ENCODE measurements around the gene KANK4.

The KANK4 gene

GRCh38 chr1:62198069-62198780 is 121.0 kb downstream of the KANK4 start:
- DNase-seq = no peak
- no peak for TF ChIP-seq EZH2 (IDR thresholded peaks at IDR 0.05; ENCODE audit: borderline replicate concordance, low read depth, low read length, severe bottlenecking)
- TF ChIP-seq CTCF (IDR thresholded peaks at IDR 0.05; ENCODE audit: borderline replicate concordance, extremely low read depth, low read length, poor library complexity, severe bottlenecking) = no peak
- Histone ChIP-seq H3K9me3 (ENCODE audit: insufficient read depth, low read length, severe bottlenecking) (no peaks in the 10 kb centered on the region), H2AFZ (ENCODE audit: low read depth, low read length) (no peak overlapping the region), H3K4me1 (ENCODE audit: insufficient read depth, low read length) (no peaks in the 10 kb centered on the region), H3K36me3 (ENCODE audit: insufficient read depth, low read length) (no peaks in the 10 kb centered on the region), H3K27me3 (ENCODE audit: insufficient read depth, low read length, poor library complexity) (no peaks in the 10 kb centered on the region), H3K27ac (ENCODE audit: low read length) (no peak overlapping the region), H4K20me1 (ENCODE audit: insufficient read depth, low read length) (no peaks in the 10 kb centered on the region), H3K79me2 (ENCODE audit: insufficient read depth, low read length) (no peaks in the 10 kb centered on the region), H3K4me2 (ENCODE audit: insufficient read depth, low read length) (no peak overlapping the region), H3K9ac (ENCODE audit: low read depth, low read length) (no peak overlapping the region), H3K4me3 (ENCODE audit: low read depth in 1 of 2, low read length in 2 of 2) (no peak overlapping the region)
- ATAC-seq (ENCODE audit: insufficient read depth, low read depth) = no peak

GRCh38 chr1:62196086-62196690 is 123.0 kb downstream of the KANK4 start:
- DNase-seq (no peak), ATAC-seq (ENCODE audit: insufficient read depth, low read depth) (no peak)
- Histone ChIP-seq H3K4me1 (ENCODE audit: insufficient read depth, low read length) (no peaks in the 10 kb centered on the region), H4K20me1 (ENCODE audit: insufficient read depth, low read length) (no peaks in the 10 kb centered on the region), H3K4me3 (ENCODE audit: low read depth in 1 of 2, low read length in 2 of 2) (no peak overlapping the region), H3K79me2 (ENCODE audit: insufficient read depth, low read length) (no peaks in the 10 kb centered on the region), H3K27ac (ENCODE audit: low read length) (no peak overlapping the region), H3K9ac (ENCODE audit: low read depth, low read length) (no peak overlapping the region), H3K9me3 (ENCODE audit: insufficient read depth, low read length, severe bottlenecking) (no peaks in the 10 kb centered on the region), H3K27me3 (ENCODE audit: insufficient read depth, low read length, poor library complexity) (no peaks in the 10 kb centered on the region), H2AFZ (ENCODE audit: low read depth, low read length) (no peak overlapping the region), H3K4me2 (ENCODE audit: insufficient read depth, low read length) (no peak overlapping the region), H3K36me3 (ENCODE audit: insufficient read depth, low read length) (no peaks in the 10 kb centered on the region)
- TF ChIP-seq CTCF (IDR thresholded peaks at IDR 0.05; ENCODE audit: borderline replicate concordance, extremely low read depth, low read length, poor library complexity, severe bottlenecking) (no peak), EZH2 (IDR thresholded peaks at IDR 0.05; ENCODE audit: borderline replicate concordance, low read depth, low read length, severe bottlenecking) (no peak)

- Histone ChIP-seq H2AFZ (ENCODE audit: low read depth, low read length) (no peak within 1 kb of the TSS), H4K20me1 (ENCODE audit: insufficient read depth, low read length) (no peaks in the 10 kb centered on the region), H3K27ac (ENCODE audit: low read length) (no peak within 1 kb of the TSS), H3K4me3 (ENCODE audit: low read depth in 1 of 2, low read length in 2 of 2) (no peak within 1 kb of the TSS), H3K9ac (ENCODE audit: low read depth, low read length) (no peak within 1 kb of the TSS), H3K36me3 (ENCODE audit: insufficient read depth, low read length) (no peaks in the 10 kb centered on the region), H3K9me3 (ENCODE audit: insufficient read depth, low read length, severe bottlenecking) (no peaks in the 10 kb centered on the region), H3K4me2 (ENCODE audit: insufficient read depth, low read length) (no peak within 1 kb of the TSS), H3K79me2 (ENCODE audit: insufficient read depth, low read length) (no peaks in the 10 kb centered on the region), H3K4me1 (ENCODE audit: insufficient read depth, low read length) (no peaks in the 10 kb centered on the region), H3K27me3 (ENCODE audit: insufficient read depth, low read length, poor library complexity) (no peaks in the 10 kb centered on the region)
- TF ChIP-seq EZH2 (IDR thresholded peaks at IDR 0.05; ENCODE audit: borderline replicate concordance, low read depth, low read length, severe bottlenecking) (no peak), CTCF (IDR thresholded peaks at IDR 0.05; ENCODE audit: borderline replicate concordance, extremely low read depth, low read length, poor library complexity, severe bottlenecking) (no peak)
- no peak for DNase-seq
- ATAC-seq (ENCODE audit: insufficient read depth, low read depth) = no peak
Measured at GRCh38 chr1:62194651-62195544, 124.3 kb downstream of the KANK4 start, which contains the start of gene L1TD1. L1TD1 (plus strand) TSS chr1:62194849; CDS start chr1:62206629, 11,780 bp downstream.
